ENCODE results near the gene CHAT. TPM values are rescaled to one million over a fixed set of nuclear protein-coding genes. Genes with fewer than 3 reads are reported as not detected.

Gene CHAT
- total RNA-seq, 1 experiment from 2014 or later: not detected

GRCh38 chr10:49587981-49588380 lies 25.9 kb upstream of the CHAT start:
- TF ChIP-seq EZH2 (IDR thresholded peaks at IDR 0.05; ENCODE audit: low read depth) (no peak), CTCF (conservative IDR thresholded peaks at IDR 0.05) (no peak)
- no TSS peak for BruUV-seq (replicated peaks)
- Histone ChIP-seq H3K79me2 (ENCODE audit: low read depth) (no peaks in the 10 kb centered on the region), H3K9me2 (ENCODE audit: insufficient read depth) (no peaks in the 10 kb centered on the region), H3K9me3 (ENCODE audit: insufficient read depth, low read depth) (peaks cover 2% of the 10 kb centered on the region), H3K27ac (no peak overlapping the region), H3F3A (ENCODE audit: insufficient read depth, low read depth) (peaks cover 9% of the 10 kb centered on the region), H3K4me3 (no peak overlapping the region), H4K20me1 (ENCODE audit: insufficient read depth) (no peaks in the 10 kb centered on the region), H3K36me3 (ENCODE audit: low read depth) (no peaks in the 10 kb centered on the region), H3K4me1 (replicated peaks; ENCODE audit: insufficient read depth) (peaks cover 13% of the 10 kb centered on the region), H3K4me2 (no peak overlapping the region), H3K27me3 (ENCODE audit: insufficient read depth, low read depth) (no peaks in the 10 kb centered on the region), H2AFZ (no peak overlapping the region)
- ChIA-PET CTCF (no interaction called here), POLR2A (ENCODE audit: unreplicated experiment) (no interaction called here)
- intact Hi-C loops (cut with micrococcal nuclease; ENCODE audit: unreplicated experiment): no loop called here
- no peak for DNase-seq

- Histone ChIP-seq H3K4me2 (no peak overlapping the region), H3K9me2 (ENCODE audit: insufficient read depth) (no peaks in the 10 kb centered on the region), H3K27me3 (ENCODE audit: insufficient read depth, low read depth) (no peaks in the 10 kb centered on the region), H3K9me3 (ENCODE audit: insufficient read depth, low read depth) (peaks cover 2% of the 10 kb centered on the region), H3K79me2 (ENCODE audit: low read depth) (no peaks in the 10 kb centered on the region), H2AFZ (no peak overlapping the region), H4K20me1 (ENCODE audit: insufficient read depth) (no peaks in the 10 kb centered on the region), H3F3A (ENCODE audit: insufficient read depth, low read depth) (peaks cover 4% of the 10 kb centered on the region; the same call in 1 of the 2 replicates), H3K4me1 (replicated peaks; ENCODE audit: insufficient read depth) (no peaks in the 10 kb centered on the region), H3K36me3 (ENCODE audit: low read depth) (no peaks in the 10 kb centered on the region), H3K4me3 (no peak overlapping the region), H3K27ac (no peak overlapping the region)
- no TSS peak for BruUV-seq (replicated peaks)
- CTCF ChIA-PET: interaction anchor here (0.6 to 1.0 kb wide), 2 partner anchors 51 to 172 kb away, joined by 3 read pairs; no protein-coding TSS in a partner anchor
- TF ChIP-seq EZH2 (IDR thresholded peaks at IDR 0.05; ENCODE audit: low read depth): no peak
- peak; percentile 95 for TF ChIP-seq CTCF (conservative IDR thresholded peaks at IDR 0.05)
- DNase-seq: peak; percentile 43 to 65
- POLR2A ChIA-PET (ENCODE audit: unreplicated experiment): interaction anchor here (0.7 kb wide), 1 partner anchor 41 kb away, joined by 3 read pairs; no protein-coding TSS in a partner anchor
- intact Hi-C loops (cut with micrococcal nuclease; ENCODE audit: unreplicated experiment): loop anchor here (1.0 to 5.0 kb wide), 3 partner anchors 42 to 936 kb away; partner anchors contain the start of gene ERCC6
Measured at GRCh38 chr10:49592726-49593563, 20.9 kb upstream of the CHAT start.

- BruUV-seq (replicated peaks): no TSS peak
- Histone ChIP-seq H3K4me1 (replicated peaks; ENCODE audit: insufficient read depth) (no peaks in the 10 kb centered on the region), H3K27me3 (ENCODE audit: insufficient read depth, low read depth) (no peaks in the 10 kb centered on the region), H3K9me2 (ENCODE audit: insufficient read depth) (no peaks in the 10 kb centered on the region), H3K4me3 (no peak overlapping the region), H3F3A (ENCODE audit: insufficient read depth, low read depth) (peaks cover 4% of the 10 kb centered on the region; the same call in 1 of the 2 replicates), H2AFZ (no peak overlapping the region), H4K20me1 (ENCODE audit: insufficient read depth) (no peaks in the 10 kb centered on the region), H3K79me2 (ENCODE audit: low read depth) (no peaks in the 10 kb centered on the region), H3K36me3 (ENCODE audit: low read depth) (no peaks in the 10 kb centered on the region), H3K27ac (no peak overlapping the region), H3K4me2 (no peak overlapping the region), H3K9me3 (ENCODE audit: insufficient read depth, low read depth) (no peaks in the 10 kb centered on the region; the same call in 1 of the 2 replicates)
- intact Hi-C loops (cut with micrococcal nuclease; ENCODE audit: unreplicated experiment): loop anchor here (1.0 to 5.0 kb wide), 3 partner anchors 43 to 936 kb away; partner anchors contain the start of gene ERCC6
- no peak for DNase-seq
- CTCF ChIA-PET: interaction anchor here (1.0 kb wide), 1 partner anchor 52 kb away, joined by 3 read pairs; no protein-coding TSS in a partner anchor
- no peak for TF ChIP-seq CTCF (conservative IDR thresholded peaks at IDR 0.05)
- no peak for TF ChIP-seq EZH2 (IDR thresholded peaks at IDR 0.05; ENCODE audit: low read depth)
- POLR2A ChIA-PET (ENCODE audit: unreplicated experiment): no interaction called here
Measured at GRCh38 chr10:49593564-49593875, 20.3 kb upstream of the CHAT start.
